Esophagus muscularis mucosa (tissue), 4 donors: Measurements from ENCODE around the gene C19orf33.

Experiments
- CTCF ChIP-seq, 3 experiments: fragments of 200-600 bp in 2 of 3; fragments of 450-650 bp in 1 of 3; sonication (generic) in 2 of 3; IDR thresholded peaks; one replicate each; pipeline ENCODE4 v1.5.1; 2017 to 2019; ENCODE audit warnings: antibody characterized with exemption in 3 of 3, mild to moderate bottlenecking in 2 of 3, moderate library complexity in 1 of 3
- EP300 ChIP-seq: sonication (generic); formaldehyde crosslinking; IDR thresholded peaks from one replicate; pipeline ENCODE4 v1.6.1; 2017; ENCODE audit warnings: antibody characterized with exemption
- POLR2A ChIP-seq: fragments of 450-650 bp; IDR thresholded peaks from one replicate; pipeline ENCODE4 v1.6.1; 2017; ENCODE audit warnings: antibody characterized with exemption, moderate library complexity, mild to moderate bottlenecking, low read depth
- POLR2AphosphoS5 ChIP-seq, 2 donors: sonication (generic); formaldehyde crosslinking; IDR thresholded peaks; one replicate each; pipeline ENCODE4 v1.6.1; 2017; ENCODE audit warnings: antibody characterized with exemption in 2 of 2

DNA sequence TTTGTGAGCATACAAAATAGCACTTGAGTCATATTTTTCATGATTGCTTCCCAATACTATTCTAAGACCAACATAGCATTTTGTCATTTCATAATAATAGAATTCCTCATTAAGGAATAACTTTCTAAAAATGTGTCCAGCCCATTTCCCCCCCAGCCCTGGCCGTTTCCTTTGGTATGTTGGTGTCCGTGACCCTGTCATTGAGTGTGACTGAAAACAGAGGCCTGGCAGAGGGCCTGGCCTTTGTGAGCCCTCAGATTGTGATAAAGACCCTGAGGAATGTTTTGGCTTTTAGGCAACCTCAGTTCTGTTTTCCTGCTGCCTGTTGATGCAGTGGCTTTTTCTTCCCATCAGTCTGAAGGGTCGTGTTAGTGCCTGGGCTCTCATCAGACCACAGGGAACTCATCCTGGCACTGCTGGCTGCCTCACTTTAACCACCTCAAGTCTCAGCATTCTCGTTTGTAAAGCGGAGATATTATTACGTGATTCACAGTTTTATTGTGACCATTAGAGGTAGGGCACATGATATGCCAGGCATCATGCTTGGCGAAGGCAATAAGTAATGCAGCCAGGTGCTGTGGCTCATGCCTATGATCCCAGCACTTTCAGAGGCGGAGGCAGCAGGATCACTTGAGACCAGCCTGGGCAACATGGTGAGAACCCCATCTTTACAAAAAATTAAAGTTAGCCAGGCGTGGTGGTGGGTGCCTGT, 25.9 kb upstream of the C19orf33 start:
- no peak for TF ChIP-seq CTCF (IDR thresholded peaks at IDR 0.05)
- no peak for TF ChIP-seq POLR2A
- peak; percentile 30 to 65 for TF ChIP-seq POLR2AphosphoS5 (IDR thresholded peaks at IDR 0.05)
- no peak for TF ChIP-seq EP300
